ENCODE data around the gene SST.

- no peak for TF ChIP-seq CTCF (IDR thresholded peaks at IDR 0.05)
- no peak for TF ChIP-seq POLR2A (IDR thresholded peaks at IDR 0.05)
Observed at GRCh38 chr3:187661267-187661666, 8.9 kb downstream of the SST start.
